ENCODE measurements around the gene LTV1.
"Not testable (repeated sequence)": the region's sequence is repeated elsewhere in the genome, so short reads cannot be mapped to it uniquely, and the experiment has no call there.

Gene LTV1

DNA sequence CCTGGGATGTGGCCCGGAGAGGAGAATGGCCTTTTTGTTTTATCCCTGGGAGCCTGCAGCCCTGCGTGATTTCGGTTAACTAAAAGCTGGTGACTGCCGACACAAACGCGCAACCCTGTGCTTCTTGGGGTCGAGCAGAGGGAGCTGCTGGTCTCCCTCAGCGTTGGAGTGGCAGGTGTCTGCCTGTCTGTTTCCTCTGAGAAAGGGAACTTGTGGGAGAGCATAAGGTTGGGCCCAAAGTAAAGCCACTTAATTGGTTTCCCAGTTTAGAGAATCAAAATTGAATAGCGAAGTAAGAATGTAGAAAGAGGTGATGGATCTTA, 500 bp downstream of the LTV1 start:
- DNase-seq (ENCODE audit: low read depth): no peak

- DNase-seq (ENCODE audit: low read depth): no peak
Observed at GRCh38 chr6:143844006-143844405, 868 bp downstream of the LTV1 start.

GRCh38 chr6:143845033-143845432, 1.9 kb downstream of the LTV1 start:
- DNase-seq (ENCODE audit: low read depth): no peak

- DNase-seq (ENCODE audit: low read depth): not testable (repeated sequence)
Observed at GRCh38 chr6:143851706-143852105, 8.6 kb downstream of the LTV1 start.

GRCh38 chr6:143855057-143855456, 11.9 kb downstream of the LTV1 start:
- not testable (repeated sequence) for DNase-seq (ENCODE audit: low read depth)

DNA sequence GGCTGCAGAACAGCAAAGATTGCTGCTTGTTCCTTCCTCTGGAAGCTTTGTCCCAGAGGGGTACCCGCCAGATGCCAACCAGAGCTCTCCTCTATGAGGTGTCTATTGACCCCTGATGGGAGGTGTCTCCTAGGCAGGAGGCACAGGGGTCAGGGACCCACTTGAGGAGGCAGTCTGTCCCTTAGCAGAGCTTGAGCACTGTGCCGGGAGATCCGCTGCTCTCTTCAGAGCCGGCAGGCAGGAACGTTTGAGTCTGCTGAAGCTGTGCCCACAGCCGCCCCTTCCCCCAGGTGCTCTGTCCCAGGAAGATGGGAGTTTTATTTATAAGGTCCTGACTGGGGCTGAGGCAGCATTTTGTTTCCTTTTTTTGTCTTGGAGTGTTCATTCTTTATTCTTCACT, 13.6 kb downstream of the LTV1 start:
- DNase-seq (ENCODE audit: low read depth): not testable (repeated sequence)

GRCh38 chr6:143857651-143858050, 14.5 kb downstream of the LTV1 start:
- no peak for DNase-seq (ENCODE audit: low read depth)

- no peak for DNase-seq (ENCODE audit: low read depth)
Observed at GRCh38 chr6:143859891-143860660, 16.9 kb downstream of the LTV1 start.

DNA sequence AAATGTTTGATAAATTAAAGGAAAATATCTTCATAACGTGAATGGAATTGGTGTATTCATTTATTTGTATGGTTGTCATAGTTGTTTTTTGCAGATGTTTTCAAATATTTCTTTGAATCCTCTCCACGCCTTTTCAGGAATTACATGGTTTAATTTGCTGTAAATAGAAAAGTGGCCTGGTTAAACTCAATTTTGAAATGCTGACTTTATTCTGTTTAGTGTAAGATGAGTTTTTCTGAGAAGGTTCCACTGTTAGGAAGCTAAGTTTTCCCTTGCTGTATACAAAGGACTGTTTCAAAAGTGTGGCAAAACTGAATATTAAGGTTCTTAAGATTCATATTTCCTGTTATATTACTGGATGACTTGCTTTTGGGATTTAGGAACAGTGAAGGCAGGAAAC, 20.6 kb downstream of the LTV1 start:
- DNase-seq (ENCODE audit: low read depth): no peak

- no peak for DNase-seq (ENCODE audit: low read depth)
Observed at GRCh38 chr6:143864234-143864633, 21.1 kb downstream of the LTV1 start, which contains the start of gene ZC2HC1B. TSS of gene ZC2HC1B (plus strand) at chr6:143864474. CDS start at chr6:143864540, 66 bp downstream.

DNA sequence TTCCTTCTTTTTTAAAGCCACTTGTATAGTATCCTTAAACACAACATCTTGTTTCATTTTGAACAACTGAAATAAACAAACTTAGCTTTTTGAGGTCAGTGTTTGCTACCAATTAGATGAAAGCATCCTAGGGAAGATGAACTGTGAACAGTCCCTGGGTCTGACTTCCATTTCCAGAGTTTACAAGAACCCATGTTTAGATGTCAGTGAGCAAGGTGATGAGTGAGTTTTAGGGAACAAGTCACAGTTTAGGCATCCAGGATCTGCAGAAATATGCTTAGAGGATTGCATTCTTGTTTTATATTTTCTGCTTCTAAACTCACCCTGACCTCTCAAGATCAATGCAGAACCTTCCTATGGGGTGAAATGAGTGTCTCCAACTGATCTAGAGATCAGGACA, 24.1 kb downstream of the LTV1 start:
- no peak for DNase-seq (ENCODE audit: low read depth)

DNA sequence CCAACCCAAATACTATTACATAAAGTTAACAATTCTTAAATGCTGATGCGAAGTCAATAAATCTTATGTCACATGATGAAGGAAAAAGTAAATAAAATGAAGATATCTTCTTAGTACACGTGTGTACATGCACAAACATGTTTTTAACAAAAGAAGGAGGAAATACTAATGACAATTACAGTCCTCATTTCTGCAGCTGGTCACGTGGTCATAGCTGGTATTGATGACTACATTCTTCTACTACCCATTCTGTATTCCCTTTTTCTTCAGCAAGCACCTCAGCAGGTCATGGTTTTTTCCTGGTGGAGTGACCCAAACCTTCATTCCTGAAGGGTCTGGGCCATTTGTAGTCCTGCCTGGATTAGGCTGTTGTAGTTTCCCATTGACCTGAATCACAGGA, 25.7 kb downstream of the LTV1 start:
- DNase-seq (ENCODE audit: low read depth): not testable (repeated sequence)

DNA sequence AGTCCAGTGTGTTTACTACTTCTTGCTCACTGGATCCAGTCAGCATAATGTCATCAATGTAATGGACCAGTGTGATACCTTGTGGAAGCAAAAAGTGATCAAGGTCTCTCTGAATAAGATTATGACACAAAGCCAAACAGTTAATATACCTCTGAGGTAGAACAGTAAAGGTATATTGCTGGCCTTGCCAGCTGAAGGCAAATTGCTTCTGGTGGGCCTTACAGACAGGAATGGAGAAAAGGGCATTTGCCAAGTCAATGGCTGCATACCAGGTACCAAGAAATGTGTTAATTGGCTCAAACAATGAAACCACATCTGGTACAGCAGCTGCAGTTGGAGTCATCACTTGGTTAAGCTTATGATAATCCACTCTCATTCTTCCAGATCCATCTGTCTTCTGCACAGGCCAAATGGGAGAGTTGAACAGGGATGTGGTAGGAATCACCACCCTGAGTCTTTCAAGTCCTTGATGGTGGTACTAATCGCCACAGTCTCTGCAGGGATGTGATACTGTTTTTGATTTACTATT, 28.1 kb downstream of the LTV1 start:
- DNase-seq (ENCODE audit: low read depth): not testable (repeated sequence)

GRCh38 chr6:143872201-143872600, 29.1 kb downstream of the LTV1 start:
- no peak for DNase-seq (ENCODE audit: low read depth)

GRCh38 chr6:143873600-143873999, 30.5 kb downstream of the LTV1 start:
- DNase-seq (ENCODE audit: low read depth): not testable (repeated sequence)

DNA sequence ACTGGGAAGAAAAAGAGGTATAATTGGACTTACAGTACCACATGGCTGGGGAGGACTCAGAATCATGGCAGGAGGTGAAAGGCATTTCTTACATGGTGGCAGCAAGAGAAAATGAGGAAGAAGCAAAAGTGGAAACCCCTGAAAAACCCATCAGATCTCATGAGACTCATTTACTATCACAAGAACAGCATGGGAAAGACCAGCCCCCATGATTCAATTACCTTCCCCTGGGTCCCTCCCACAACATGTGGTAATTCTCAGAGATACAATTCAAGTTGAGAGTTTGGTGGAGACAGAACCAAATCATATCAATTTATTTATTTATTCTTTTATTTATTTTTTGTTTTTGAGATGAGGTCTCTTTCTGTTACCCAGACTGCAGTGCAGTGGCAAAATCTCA, 31.4 kb downstream of the LTV1 start:
- DNase-seq (ENCODE audit: low read depth): not testable (repeated sequence)

DNA sequence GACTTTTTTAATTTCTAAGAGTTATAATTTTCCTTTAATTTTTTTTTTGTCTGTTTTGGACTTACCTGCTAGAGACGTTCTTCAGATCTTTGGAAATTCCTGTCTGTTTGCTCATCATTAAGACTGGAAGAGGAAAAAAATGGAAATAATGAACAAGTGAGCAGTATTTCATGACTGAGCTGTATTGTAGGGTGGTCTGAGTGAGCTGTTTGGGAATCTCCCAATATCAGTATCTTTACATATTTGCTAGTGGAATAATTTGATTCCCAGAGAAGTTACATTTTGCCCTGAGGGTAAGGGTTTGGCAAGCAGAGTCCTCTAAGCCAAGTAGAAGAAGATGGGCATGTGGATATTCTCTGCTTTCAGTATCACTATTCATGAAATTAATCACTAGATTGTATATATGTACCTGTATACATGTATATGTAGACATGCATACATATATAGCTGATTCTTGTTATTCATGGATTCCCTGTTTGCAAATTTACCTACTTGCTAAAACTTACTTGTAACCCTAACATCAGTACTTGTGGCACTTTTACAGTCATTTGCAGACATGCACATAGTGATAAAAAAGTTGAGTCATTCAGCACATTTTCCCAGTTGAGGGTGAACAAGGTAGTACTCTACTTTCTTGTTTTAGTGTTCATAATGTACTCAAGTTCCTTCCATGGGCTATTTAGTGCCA, 34.6 kb downstream of the LTV1 start:
- DNase-seq (ENCODE audit: low read depth): no peak

- no peak for DNase-seq (ENCODE audit: low read depth)
Observed at GRCh38 chr6:143878272-143878760, 35.2 kb downstream of the LTV1 start.

- DNase-seq (ENCODE audit: low read depth): no peak
Observed at GRCh38 chr6:143880412-143880811, 37.3 kb downstream of the LTV1 start.

GRCh38 chr6:143882401-143882930, 39.3 kb downstream of the LTV1 start:
- no peak for DNase-seq (ENCODE audit: low read depth)

GRCh38 chr6:143884216-143884900, 41.2 kb downstream of the LTV1 start:
- no peak for DNase-seq (ENCODE audit: low read depth)

DNA sequence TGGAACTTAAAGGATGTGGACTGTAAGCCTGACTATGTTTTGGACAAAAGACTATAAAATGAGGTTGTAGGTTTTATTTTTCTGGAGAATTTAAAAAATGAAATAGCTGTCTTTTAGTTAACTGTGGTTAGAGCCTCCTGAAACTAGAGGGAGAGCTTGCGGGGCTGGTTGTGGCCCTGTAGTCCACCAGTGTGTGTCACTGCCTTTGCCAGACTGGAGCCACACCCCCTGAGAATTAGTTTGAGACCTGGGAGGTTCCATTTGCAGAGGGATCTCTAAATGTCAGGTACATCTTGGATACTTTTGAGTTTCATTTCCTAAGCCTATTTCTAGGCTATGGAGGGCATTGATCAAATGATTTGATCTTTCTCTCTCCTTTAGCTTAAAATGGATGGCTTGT, 42.0 kb downstream of the LTV1 start:
- DNase-seq (ENCODE audit: low read depth): no peak
